ACC112 (cell line): ENCODE results near the gene SPOCD1.
A peak's percentile ranks its signal among the peaks of the same experiment; 100 is the strongest.

Experiments used
- H2AFZ ChIP-seq: fragments of 200-600 bp; sonication (generic); one replicate; pipeline ENCODE4 v1.6.0; 2017; ENCODE audit warnings: antibody characterized with exemption, low read length; ENCODE audit not compliant: unreplicated experiment
- H3K27ac ChIP-seq: fragments of 200-600 bp; sonication (generic); 2 replicates; pipeline ENCODE4 v1.5.1; 2014; ENCODE audit warnings: low read depth, mild to moderate bottlenecking, antibody characterized with exemption, low read length, moderate library complexity
- H3K27me3 ChIP-seq: fragments of 200-600 bp; sonication (generic); 2 replicates; pipeline ENCODE4 v1.6.1; 2014; ENCODE audit warnings: mild to moderate bottlenecking, antibody characterized with exemption, low read length, moderate library complexity, mixed read lengths; ENCODE audit not compliant: insufficient read depth
- H3K36me3 ChIP-seq: fragments of 200-600 bp; sonication (generic); 2 replicates; pipeline ENCODE4 v1.6.1; 2016; ENCODE audit warnings: mild to moderate bottlenecking, antibody characterized with exemption, low read length, moderate library complexity, mixed read lengths; ENCODE audit not compliant: insufficient read depth
- H3K4me1 ChIP-seq: fragments of 200-600 bp; sonication (generic); one replicate; pipeline ENCODE4 v1.6.1; 2016; ENCODE audit warnings: low read length, mixed read lengths; ENCODE audit not compliant: insufficient read depth, unreplicated experiment, control insufficient read depth
- H3K4me3 ChIP-seq: fragments of 200-600 bp; sonication (generic); 2 replicates; pipeline ENCODE4 v1.5.1; 2014; ENCODE audit warnings: mild to moderate bottlenecking, low read depth, low read length
- H3K79me2 ChIP-seq: fragments of 200-600 bp; sonication (generic); one replicate; pipeline ENCODE4 v1.6.0; 2016; ENCODE audit warnings: low read length; ENCODE audit not compliant: control insufficient read depth, unreplicated experiment, insufficient read depth

SPOCD1 gene

GRCh38 chr1:31787786-31788137 lies 28.1 kb downstream of the SPOCD1 start:
- Histone ChIP-seq H3K79me2 (no peaks in the 10 kb centered on the region), H3K4me1 (peaks cover 15% of the 10 kb centered on the region), H2AFZ (no peak overlapping the region), H3K27ac (peak overlapping the region; percentile 77), H3K4me3 (peak overlapping the region; percentile 80), H3K27me3 (no peaks in the 10 kb centered on the region), H3K36me3 (peaks cover 3% of the 10 kb centered on the region; the same call in 1 of the 2 replicates)

GRCh38 chr1:31787261-31787660 lies 28.6 kb downstream of the SPOCD1 start:
- no peaks in the 10 kb centered on the region for H3K27me3 ChIP-seq
- H3K27ac ChIP-seq = no peak overlapping the region
- H3K4me3 ChIP-seq = no peak overlapping the region
- H3K36me3 ChIP-seq = peaks cover 3% of the 10 kb centered on the region; the same call in 1 of the 2 replicates
- no peaks in the 10 kb centered on the region for H3K79me2 ChIP-seq
- H3K4me1 ChIP-seq = peaks cover 15% of the 10 kb centered on the region
- no peak overlapping the region for H2AFZ ChIP-seq

GRCh38 chr1:31786366-31787060 lies 29.3 kb downstream of the SPOCD1 start:
- H3K36me3 ChIP-seq = no peaks in the 10 kb centered on the region
- no peak overlapping the region for H3K4me3 ChIP-seq
- H3K4me1 ChIP-seq = peaks cover 15% of the 10 kb centered on the region
- no peaks in the 10 kb centered on the region for H3K79me2 ChIP-seq
- no peak overlapping the region for H2AFZ ChIP-seq
- H3K27me3 ChIP-seq = no peaks in the 10 kb centered on the region
- no peak overlapping the region for H3K27ac ChIP-seq

DNA sequence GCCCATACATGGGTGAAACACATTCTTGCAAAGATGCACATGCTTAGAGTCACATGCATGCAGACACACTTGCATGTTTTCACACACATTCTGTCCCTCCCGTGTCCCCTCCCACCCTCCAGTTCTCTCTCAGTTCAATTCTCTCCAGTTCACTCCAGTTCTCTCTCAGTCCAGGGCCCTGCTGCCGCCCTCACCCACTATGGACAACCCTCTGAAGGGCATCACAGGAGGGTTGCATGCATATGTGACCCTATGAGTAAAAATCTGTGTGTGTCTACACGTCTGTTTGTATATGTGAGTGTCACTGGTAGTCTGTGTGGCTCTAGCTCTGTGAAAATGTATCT lies 29.9 kb downstream of the SPOCD1 start:
- H3K27ac ChIP-seq = no peak overlapping the region
- H3K4me1 ChIP-seq = peaks cover 15% of the 10 kb centered on the region
- no peaks in the 10 kb centered on the region for H3K36me3 ChIP-seq
- no peaks in the 10 kb centered on the region for H3K79me2 ChIP-seq
- no peaks in the 10 kb centered on the region for H3K27me3 ChIP-seq
- no peak overlapping the region for H3K4me3 ChIP-seq
- no peak overlapping the region for H2AFZ ChIP-seq

- H3K4me3 ChIP-seq = no peak overlapping the region
- no peak overlapping the region for H3K27ac ChIP-seq
- no peaks in the 10 kb centered on the region for H3K79me2 ChIP-seq
- H3K4me1 ChIP-seq = peaks cover 12% of the 10 kb centered on the region
- H2AFZ ChIP-seq = no peak overlapping the region
- no peaks in the 10 kb centered on the region for H3K27me3 ChIP-seq
- H3K36me3 ChIP-seq = no peaks in the 10 kb centered on the region
Measured at GRCh38 chr1:31785020-31785946, 30.5 kb downstream of the SPOCD1 start.

DNA sequence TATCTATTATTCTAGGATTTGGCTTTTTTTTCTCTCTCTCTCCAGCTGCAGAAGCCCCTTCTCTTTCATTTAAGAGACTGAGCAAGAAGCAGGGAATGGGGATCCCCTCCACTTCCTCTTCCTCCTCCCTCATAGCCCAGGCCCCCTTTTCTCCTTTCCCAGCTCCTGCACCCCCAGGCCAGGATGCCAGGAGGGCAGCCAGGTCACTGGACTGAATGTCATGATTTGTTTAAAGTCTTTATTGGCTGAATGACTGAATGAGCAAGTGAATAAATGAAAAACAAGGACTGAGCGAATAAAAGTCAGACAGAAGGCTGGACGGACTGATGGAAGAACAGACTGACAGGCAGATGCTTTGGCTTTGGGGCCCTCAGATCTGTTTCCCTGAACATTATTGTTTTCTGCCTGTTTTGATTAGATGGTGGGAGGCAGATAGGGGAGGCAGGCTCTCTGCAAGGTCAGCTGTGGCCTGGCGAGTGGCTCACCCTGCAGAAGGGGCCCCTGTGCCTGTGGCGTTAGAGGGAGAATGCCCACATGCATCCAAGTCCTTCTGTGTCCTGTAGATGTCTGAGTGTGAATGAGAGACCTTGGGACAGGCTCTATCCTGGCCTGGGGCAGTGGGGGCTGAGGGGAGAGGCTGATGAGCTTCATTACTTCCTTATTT lies 31.3 kb downstream of the SPOCD1 start:
- Histone ChIP-seq H3K27me3 (no peaks in the 10 kb centered on the region), H2AFZ (no peak overlapping the region), H3K79me2 (no peaks in the 10 kb centered on the region), H3K36me3 (no peaks in the 10 kb centered on the region), H3K27ac (no peak overlapping the region), H3K4me1 (peaks cover 6% of the 10 kb centered on the region), H3K4me3 (no peak overlapping the region)

GRCh38 chr1:31783846-31784245 lies 32.0 kb downstream of the SPOCD1 start:
- H3K36me3 ChIP-seq = no peaks in the 10 kb centered on the region
- H3K4me1 ChIP-seq = peaks cover 4% of the 10 kb centered on the region
- no peaks in the 10 kb centered on the region for H3K27me3 ChIP-seq
- no peak overlapping the region for H2AFZ ChIP-seq
- no peaks in the 10 kb centered on the region for H3K79me2 ChIP-seq
- H3K27ac ChIP-seq = no peak overlapping the region
- H3K4me3 ChIP-seq = no peak overlapping the region

DNA sequence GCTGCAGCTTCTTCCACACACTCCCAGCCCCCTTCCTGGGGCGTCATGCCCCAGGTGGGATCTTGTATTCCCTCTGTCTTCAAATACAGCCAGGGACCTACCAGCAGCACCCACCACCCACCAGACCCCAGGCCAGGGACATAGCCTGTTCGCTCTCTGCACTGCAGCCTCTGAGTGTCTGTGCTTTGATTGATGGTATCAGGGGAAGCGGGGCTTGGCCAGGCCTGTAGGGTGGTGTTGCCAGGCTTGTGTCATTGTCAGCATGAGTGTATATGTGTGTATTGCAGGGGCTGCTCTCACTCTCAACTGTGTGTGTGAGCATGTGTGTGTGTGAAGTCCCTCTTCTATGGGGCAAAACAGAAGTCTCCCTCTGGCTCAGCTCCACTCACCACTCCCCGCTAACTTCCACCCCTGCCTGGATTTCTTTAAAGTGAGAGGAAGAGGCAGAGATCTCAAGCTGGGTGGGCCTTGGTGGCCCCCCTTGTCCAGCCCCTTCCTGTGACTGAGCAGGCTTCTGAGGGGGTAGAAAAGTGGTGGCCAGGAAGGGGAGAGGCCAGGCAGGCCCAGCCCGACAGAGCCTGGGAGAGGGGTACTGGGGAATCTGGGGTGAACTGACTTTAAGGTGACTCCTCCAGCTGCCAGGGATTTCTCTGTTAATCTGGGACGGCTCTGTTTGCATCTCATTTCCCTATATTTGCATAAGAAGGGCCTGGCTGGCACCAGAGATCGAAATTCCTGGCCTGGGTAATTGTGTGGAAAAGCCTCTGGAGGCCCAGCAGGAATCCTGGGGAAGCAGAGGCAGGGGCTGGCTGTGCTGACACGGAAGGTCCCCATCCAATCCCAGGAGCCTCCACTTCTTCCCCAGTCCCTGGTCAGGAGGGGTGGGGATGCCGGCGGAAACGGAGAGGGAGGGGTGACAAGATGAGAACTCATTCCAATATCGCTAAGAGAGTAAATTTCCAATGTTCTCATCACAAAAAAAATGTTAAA lies 33.1 kb downstream of the SPOCD1 start:
- Histone ChIP-seq H3K4me3 (no peak overlapping the region), H2AFZ (no peak overlapping the region), H3K27me3 (no peaks in the 10 kb centered on the region), H3K4me1 (peaks cover 2% of the 10 kb centered on the region), H3K27ac (no peak overlapping the region), H3K79me2 (no peaks in the 10 kb centered on the region), H3K36me3 (no peaks in the 10 kb centered on the region)

DNA sequence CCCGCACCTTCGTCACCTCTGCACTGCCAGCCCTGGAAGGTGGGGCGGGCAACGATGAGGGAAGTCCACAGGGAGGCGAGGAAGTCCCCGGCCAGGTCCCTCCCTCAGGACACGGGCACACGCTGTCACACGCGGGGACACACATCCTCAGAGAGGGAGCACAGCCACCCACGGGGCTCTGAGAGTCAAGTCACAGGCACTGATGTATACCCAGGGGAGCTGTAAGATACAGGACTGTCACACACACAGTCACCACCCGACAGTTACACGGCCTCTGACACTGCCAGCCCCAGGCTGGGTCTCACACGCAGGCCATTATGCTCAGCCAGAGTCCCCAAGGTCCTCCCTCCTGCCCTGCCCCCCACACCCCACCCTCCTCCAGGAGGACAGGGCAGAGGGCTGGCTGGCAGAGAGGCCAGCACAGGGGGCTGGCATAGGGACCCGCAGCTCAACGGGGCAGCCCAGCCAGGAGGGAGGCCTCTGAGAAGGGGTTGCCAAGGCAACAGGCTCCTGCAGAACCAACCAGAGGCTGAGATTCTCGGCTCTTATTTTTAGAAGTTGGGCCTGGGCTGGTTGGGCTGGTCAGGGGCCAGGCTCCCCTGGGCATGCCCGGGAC lies 34.0 kb downstream of the SPOCD1 start:
- Histone ChIP-seq H3K27me3 (no peaks in the 10 kb centered on the region; the same call in 1 of the 2 replicates), H3K79me2 (no peaks in the 10 kb centered on the region), H3K4me3 (no peak overlapping the region), H3K36me3 (no peaks in the 10 kb centered on the region), H3K4me1 (no peaks in the 10 kb centered on the region), H2AFZ (no peak overlapping the region), H3K27ac (no peak overlapping the region)
